HG03520 (cell line): ENCODE results near the gene MAB21L3.

ENCODE experiments used
- ATAC-seq: cut with Tn5 transposase; IDR thresholded peaks from one replicate; pipeline ENCODE4 v1.9.1; 2021; ENCODE audit warnings: mild to moderate bottlenecking, moderate library complexity; ENCODE audit not compliant: unreplicated experiment

The MAB21L3 gene

GRCh38 chr1:116107371-116107770 is 3.8 kb upstream of the MAB21L3 start:
- ATAC-seq = no peak

GRCh38 chr1:116111524-116112021 is 374 bp downstream of the MAB21L3 start:
- ATAC-seq = no peak

- ATAC-seq = no peak
Observed at GRCh38 chr1:116112388-116113140, 1.4 kb downstream of the MAB21L3 start.

DNA sequence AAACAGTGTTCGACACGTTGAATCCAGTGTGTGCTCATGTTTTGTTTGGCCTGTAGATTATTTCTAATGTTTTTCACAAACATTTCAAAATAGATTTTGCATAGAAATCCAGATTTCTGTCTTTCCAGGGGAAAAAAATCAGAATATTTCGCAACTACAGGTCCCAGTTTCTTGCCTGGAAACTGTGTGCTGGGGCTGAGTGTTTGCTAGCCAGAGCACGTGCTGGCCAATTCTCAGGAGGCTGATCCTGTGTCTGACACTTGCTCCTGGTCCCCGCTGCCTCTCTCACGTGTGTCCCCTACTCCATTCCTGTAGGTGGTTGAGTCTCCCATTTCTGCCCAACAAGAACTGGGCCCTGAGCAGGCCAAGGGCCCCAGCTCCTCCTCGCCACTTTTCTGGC is 2.4 kb downstream of the MAB21L3 start:
- ATAC-seq = no peak

- no peak for ATAC-seq
Observed at GRCh38 chr1:116115476-116116439, 4.6 kb downstream of the MAB21L3 start.

GRCh38 chr1:116118471-116118870 is 7.3 kb downstream of the MAB21L3 start:
- no peak for ATAC-seq

DNA sequence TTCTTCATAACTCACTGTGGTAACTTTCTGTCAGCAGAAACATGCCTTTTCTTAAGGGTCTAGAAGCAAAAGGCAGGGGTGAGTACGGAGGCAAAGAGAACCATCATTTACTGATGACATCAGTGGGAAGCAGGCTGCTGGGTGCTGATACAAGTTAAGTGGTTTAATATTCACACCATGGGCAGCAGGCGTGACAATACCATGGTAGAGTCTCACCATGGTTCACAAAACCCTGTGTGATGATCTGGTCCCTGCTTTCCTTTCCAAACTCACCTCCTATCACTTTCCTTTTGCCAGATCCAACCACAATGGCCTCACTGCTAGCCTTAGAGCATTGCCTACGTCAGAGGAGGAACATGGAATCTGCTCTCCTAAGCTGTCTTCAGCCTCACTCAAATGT is 8.7 kb downstream of the MAB21L3 start:
- no peak for ATAC-seq

- ATAC-seq = no peak
Observed at GRCh38 chr1:116122955-116123757, 12.0 kb downstream of the MAB21L3 start.

DNA sequence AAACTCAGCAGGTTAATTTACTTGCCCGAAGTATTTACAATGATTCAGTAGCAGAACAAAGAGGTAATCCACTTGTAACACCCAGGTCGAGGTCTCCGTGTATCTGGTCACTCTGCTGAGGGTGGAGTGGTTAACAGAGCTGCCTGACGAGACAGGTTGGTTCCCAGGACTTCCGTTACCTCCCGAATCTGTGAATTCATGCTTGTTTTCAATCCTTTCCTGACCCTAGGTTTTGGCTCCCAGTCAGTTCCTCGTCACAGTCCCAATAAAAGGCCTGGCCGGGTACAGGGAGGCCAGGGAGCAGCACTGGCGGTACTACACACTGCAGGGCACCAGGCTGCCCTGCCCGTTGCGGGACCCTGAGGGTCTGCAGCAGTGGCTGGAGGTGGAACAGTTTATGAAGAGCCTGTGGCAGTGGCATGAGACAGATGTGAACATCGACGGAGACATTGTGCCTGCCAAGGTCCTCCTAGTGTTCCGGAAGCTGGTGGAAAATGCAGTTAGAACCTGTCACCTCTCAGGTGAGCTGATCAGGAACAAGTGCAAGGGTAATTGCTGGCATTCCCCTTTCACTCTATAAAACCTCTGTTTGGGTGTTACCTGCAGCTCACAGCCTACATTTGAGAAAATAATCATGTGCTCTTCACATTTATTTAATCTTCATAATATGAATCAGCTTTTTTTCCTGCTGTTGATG is 12.8 kb downstream of the MAB21L3 start:
- ATAC-seq = no peak

DNA sequence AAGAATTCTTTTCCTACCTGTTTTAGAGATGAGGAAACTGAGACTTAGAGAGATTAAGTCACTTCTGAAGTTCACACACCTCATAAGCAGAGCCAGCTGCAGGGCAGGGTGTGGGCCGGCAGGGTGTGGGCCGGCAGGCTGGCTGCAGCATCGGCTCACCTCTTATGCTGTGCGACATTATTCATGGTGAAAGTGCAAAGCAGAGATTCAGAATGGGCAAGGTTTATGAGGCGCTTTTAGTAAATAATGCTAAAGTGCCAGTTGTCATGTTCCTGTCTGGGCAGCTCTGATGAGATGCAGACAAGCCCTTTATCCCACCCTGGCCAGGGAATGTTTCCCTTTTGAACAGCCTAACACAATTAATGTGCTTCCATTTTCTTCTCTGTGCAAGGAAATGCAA is 14.6 kb downstream of the MAB21L3 start:
- ATAC-seq = no peak

DNA sequence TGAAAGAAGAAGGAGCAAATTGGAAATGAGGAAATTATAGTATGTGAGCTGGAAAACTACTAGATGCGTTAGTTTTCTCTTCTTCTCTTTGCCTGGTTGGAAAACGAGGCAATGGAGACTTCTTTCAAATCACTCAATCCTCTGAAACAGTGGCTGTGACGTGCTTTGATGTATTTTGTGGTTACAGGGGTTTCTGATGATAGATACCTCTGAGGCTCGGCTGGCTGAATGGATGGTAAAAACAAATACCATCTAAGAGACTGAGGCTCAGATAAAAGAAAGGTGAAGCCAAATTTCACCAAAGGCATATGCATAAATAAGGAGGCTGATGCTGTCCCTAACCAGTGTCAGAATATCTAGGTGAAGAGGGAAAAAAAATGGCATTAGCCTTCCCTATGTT is 15.1 kb downstream of the MAB21L3 start:
- no peak for ATAC-seq

- ATAC-seq = no peak
Observed at GRCh38 chr1:116127123-116127847, 16.1 kb downstream of the MAB21L3 start.

DNA sequence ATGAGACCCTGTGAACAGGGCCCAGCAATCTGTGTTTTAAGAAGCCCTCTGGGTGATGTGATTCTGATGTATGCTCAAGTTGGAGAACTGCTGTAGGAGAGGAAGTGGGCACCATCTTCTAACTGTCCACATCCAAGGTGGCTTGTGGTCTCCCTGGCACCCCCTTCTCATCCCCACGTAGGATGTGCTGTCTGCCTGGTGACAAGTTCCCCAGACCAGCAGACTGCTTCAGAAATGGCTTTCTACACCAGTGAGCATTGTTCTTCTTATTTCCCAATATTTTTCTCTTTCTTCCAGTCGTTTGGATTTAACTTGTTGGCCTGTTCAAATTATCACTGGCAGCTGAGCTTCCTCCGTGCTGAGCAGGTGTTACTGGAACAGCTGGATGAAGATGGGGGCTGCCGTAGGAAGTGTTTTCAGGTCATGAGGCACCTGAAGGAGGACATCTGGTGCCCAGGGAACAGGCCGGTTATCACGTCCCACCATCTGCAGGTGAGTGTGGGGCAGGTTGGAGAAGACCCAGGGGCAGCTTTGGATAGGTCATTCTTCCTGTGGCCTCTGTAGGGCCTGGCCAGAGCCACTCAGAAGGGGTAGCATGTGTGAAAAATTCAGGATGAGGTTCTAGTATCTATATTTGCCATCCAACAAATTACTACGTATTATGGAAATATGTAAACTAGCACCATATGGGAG is 16.8 kb downstream of the MAB21L3 start:
- no peak for ATAC-seq

- no peak for ATAC-seq
Observed at GRCh38 chr1:116128664-116129063, 17.5 kb downstream of the MAB21L3 start.

DNA sequence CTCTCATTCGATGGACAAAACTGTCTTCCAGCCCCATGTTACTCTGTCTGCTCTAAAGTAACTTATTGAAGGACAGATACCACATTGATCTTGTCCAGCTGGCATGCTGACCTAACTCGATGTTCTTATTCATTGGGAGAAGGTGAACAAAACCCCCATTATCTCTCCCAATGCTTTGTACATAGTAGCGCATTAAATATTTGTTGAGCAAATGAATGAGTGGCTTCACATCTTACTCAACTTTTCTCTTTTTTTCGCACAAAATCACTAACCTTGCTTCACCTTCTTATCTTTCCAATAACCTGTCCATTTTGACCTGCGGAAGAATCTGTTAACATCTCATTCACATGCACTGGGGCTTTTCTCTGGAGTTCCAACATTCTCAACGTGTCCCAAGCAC is 18.3 kb downstream of the MAB21L3 start:
- ATAC-seq = no peak

GRCh38 chr1:116130356-116130755 is 19.2 kb downstream of the MAB21L3 start:
- no peak for ATAC-seq

DNA sequence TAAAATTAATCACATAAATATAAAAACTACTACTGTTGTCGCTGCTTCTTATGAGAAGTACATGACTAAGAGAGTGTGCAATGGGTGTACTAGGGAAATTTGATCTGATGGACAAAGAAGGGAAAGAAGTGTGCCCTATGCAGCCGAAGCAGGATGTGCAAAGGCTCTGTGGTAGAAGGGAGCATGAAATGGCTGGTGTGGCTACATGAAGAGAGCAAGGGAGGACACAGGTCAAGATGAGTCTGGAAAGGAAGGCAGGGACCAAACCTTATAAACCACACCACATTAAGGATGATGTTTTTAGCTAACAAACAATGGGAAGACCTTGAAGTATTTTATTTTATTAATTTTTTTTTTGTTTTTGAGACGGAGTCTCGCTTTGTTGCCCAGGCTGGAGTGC is 20.0 kb downstream of the MAB21L3 start:
- no peak for ATAC-seq

DNA sequence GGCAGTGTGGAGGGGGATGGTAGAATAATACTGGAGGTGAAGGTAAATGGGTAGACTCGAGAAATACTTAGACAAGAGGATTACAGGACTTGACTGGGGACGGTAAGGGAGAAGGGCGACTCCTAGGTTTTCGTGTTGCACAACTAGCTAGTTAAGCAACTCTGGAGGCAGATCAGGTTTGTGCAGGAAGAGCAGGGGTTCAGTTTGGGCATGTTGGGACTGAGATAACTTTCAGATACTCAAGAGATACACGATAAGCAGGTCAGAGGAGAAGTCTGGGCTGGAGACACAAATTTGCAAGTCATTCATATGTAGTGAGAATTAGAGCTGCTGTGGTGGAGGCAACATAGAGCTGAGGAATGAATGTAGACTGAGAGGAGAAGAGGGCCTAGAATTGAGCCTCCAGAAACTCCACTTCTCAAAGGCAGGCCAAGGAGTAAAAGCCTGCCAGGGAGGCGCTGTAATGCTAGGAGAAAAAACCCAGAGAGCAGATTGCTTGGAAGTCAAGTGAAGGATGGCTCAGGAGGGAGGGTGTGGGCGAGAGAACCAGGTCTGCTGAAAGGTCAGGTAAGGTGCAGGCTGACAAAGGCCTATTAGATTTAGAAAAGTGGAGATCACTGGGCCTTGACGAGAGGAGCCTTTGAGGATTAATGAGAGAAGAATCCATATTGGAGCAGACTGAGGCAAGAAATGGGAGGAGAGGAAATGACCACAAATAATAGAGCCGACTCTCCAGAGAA is 20.8 kb downstream of the MAB21L3 start:
- no peak for ATAC-seq
